GM19025 (cell line): ENCODE results near the gene BACE1-AS.

Source experiments
- ATAC-seq: cut with Tn5 transposase; IDR thresholded peaks from one replicate; pipeline ENCODE4 v1.9.1; 2021; ENCODE audit warnings: mild to moderate bottlenecking, low read depth, moderate library complexity; ENCODE audit not compliant: unreplicated experiment

Gene BACE1-AS

GRCh38 chr11:117316197-117316961 is 25.2 kb downstream of the BACE1-AS start, which contains the start of gene BACE1:
TSS of gene BACE1 (minus strand) at chr11:117316256. CDS start at chr11:117315795, 461 bp downstream.
- ATAC-seq = no peak

- ATAC-seq = no peak
These were observed 27.6 kb downstream of the BACE1-AS start for GRCh38 chr11:117318738-117319137.

GRCh38 chr11:117319214-117319840 is 28.2 kb downstream of the BACE1-AS start:
- ATAC-seq = no peak

GRCh38 chr11:117327255-117327566 is 36.1 kb downstream of the BACE1-AS start:
- peak; percentile 2 for ATAC-seq

- peak; percentile 96 for ATAC-seq
These were observed 36.6 kb downstream of the BACE1-AS start, which contains the start of gene CEP164 for GRCh38 chr11:117327567-117328374. TSS of gene CEP164 (plus strand) at chr11:117327854. CDS start at chr11:117338587, 10,733 bp downstream.

- no peak for ATAC-seq
These were observed 37.3 kb downstream of the BACE1-AS start for GRCh38 chr11:117328375-117329010.

- no peak for ATAC-seq
These were observed 41.7 kb downstream of the BACE1-AS start for GRCh38 chr11:117332843-117333242.

GRCh38 chr11:117333917-117334316 is 42.8 kb downstream of the BACE1-AS start:
- no peak for ATAC-seq

- no peak for ATAC-seq
These were observed 43.8 kb downstream of the BACE1-AS start for GRCh38 chr11:117334896-117335295.

- ATAC-seq = no peak
These were observed 44.3 kb downstream of the BACE1-AS start for GRCh38 chr11:117335399-117335798.

GRCh38 chr11:117337076-117337475 is 45.9 kb downstream of the BACE1-AS start:
- no peak for ATAC-seq
